KBM-7 (cell line): Measurements from ENCODE around the gene RAB26.
"Not testable (repeated sequence)": the region's sequence is repeated elsewhere in the genome, so short reads cannot be mapped to it uniquely, and the experiment has no call there.

Experiments used
- DNase-seq: peaks from one replicate; pipeline ENCODE4 v3.0.0-alpha.2; 2015
- in situ Hi-C: fragments of 300-500 bp; cut with MboI; formaldehyde crosslinking; loops from 2 replicates; pipeline ENCODE4 v1.14.3; 2020; ENCODE audit warnings: low sequenced_read_pairs, low pct_unique_long_range_greater_than_20kb, mixed read lengths

The RAB26 gene, protein sequence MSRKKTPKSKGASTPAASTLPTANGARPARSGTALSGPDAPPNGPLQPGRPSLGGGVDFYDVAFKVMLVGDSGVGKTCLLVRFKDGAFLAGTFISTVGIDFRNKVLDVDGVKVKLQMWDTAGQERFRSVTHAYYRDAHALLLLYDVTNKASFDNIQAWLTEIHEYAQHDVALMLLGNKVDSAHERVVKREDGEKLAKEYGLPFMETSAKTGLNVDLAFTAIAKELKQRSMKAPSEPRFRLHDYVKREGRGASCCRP

DNA sequence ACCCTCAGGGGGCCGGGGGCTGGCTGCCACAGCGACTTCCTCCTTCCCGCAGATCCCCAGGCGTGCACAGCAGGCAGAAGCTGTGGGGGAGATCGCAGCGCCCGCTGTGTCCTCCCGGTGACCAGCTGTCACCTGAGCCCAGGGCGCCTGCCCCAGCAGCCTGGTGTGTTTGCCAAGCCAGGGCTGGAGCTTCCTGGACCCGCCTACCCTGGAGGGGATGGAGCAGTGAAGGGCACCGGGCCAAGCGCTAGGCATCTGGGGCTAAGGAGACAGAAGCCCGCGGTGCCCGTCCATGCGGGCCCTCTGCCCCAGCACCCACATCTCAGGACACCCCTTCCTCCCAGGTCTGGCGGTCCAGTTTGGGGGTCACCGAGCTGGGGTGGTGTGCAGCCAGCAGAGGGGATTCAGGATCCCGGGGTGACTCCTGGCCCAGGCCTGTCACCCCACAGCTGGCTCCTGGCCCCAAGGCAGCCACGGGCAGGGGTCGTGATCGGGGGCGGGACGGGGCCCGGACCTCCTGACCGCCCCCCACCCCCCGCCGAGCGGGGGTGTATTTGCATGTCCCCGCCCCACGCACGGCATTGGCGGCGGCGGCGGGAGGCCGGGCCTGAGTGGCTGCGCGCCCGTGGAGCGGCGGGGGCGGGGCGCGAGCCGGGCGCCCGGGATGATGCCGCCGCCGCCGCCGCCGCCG lies at the start of gene RAB26:
Gene RAB26 (plus strand): TSS at position 645 of the 691 bp plus-strand sequence. CDS start 159 bp downstream, outside the sequence.
- in situ Hi-C loops = loop anchor here (10.0 kb wide), 1 partner anchor 123 kb away; the partner anchor contains the start of gene NHERF2
- DNase-seq = peak; percentile 71

DNA sequence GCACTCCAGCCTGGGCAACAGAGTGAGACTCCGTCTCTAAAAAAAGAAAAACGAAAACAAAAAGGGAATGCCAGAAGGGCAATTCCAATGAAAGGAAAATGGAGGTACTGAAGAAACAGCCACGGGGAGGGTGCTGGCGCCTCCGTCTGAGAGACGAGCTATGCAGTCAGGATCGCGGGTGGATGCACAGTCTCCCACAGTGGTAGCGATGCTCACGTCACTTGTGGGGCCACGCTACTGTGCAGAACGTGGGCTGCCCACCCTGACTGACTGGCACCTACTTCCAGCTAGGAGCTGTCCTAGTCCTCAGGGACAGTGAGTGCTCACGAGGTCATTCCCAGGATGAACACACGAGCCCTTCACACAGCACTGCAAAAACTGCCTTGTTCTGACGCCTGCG lies 46.8 kb upstream of the RAB26 start:
- DNase-seq, in situ Hi-C loops: not testable (repeated sequence)

DNA sequence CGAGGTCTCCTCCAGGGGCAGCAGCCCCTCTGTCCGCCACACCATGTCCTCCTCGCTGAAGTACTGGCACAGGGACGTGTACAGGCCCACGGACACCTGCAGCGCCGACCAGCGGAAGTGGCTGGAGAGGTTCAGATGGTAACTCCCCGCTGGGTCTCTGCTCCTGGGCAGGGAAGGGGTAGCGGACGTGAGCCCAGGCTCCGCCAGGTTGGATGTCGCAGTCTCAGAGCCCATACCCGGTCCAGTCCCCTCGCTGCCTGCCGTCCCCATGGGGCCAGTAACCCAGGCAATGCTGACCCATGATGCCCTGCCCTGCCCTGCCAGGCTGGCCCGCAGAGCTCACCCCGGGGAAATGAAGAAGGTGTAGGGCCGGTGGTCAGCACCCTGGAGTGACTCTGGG lies 46.0 kb upstream of the RAB26 start:
- in situ Hi-C loops = no loop called here

DNA sequence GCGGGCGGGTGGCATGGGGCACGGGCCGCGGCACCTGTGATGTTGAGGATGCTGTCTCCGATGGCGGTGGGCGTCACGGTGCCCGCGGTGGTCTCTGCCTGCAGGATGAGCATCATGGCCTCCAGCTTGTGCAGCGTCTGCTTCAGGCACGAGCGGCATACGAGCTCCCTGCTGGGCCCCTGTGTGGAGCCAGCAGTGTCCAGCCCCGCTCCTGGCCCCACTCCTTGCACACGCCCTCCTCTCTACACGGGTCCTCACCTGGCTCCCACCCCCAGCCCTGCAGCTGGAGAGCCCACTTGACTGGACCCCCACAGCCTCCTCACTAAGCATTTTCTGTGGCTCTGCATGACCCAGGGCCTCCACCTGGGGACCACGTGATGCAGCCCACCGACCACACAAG lies 44.0 kb upstream of the RAB26 start:
- DNase-seq, in situ Hi-C loops: not testable (repeated sequence)

More for the DNA sequence above, 46.0 kb upstream of the RAB26 start:
- DNase-seq = no peak

DNA sequence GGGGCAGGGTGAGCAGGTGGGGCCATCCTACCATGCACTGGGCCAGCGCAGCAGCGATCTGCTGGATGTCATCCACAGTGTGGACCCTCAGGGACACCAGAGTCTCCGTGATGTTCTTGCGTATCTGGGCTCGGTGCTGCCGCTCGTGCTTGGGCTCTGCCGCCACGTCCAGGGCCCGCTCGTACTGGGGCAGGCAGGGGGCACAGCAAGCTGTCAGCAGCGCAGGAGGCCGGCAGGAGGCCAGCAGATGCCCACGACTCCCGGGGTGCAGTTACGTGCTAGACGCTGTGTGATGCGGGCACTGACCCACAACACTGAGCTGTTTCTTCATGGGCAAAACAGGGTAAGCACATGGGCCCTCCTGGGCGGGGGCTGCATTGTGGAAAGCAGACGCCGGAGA lies 43.1 kb upstream of the RAB26 start:
- DNase-seq, in situ Hi-C loops: not testable (repeated sequence)

DNA sequence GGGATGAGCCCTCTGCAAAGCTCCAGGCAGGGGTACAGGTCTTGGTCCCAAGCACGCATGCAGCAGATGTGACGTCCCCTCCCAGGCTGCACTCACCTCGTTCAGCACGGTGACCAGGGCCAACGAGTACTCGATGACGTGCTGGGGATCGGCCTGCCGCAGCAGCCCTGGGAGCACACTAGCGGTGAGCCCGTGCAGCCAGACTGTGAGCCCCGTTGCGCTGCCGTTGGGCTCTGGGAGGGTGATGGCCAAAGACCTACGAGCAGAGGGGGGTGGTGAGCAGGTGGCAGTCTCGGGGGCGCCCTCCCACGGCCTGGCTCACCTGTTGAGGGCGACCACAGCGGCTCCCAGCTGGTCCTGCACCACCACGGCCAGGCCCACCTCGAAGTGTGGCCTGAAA lies 42.7 kb upstream of the RAB26 start:
- DNase-seq, in situ Hi-C loops: not testable (repeated sequence)

DNA sequence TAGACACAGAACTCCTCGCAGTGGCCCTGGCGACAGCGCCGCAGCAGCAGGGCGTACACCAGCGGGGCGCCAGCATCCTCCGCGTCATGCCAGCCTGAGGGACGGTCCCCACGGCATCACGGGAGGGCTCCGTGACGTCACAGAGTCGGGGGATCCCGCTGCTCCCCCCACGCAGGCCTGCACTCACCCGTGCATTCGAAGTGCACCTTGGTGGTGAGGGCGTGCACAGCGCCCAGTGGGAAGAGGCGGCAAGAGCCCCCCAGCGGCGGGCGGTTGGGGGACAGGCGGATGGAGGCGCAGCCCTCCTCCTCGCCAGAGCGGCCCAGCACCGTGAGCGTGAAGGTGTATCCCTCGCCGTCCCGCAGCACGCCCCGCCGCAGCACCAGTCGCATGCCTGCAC lies 42.2 kb upstream of the RAB26 start:
- in situ Hi-C loops, DNase-seq: not testable (repeated sequence)

DNA sequence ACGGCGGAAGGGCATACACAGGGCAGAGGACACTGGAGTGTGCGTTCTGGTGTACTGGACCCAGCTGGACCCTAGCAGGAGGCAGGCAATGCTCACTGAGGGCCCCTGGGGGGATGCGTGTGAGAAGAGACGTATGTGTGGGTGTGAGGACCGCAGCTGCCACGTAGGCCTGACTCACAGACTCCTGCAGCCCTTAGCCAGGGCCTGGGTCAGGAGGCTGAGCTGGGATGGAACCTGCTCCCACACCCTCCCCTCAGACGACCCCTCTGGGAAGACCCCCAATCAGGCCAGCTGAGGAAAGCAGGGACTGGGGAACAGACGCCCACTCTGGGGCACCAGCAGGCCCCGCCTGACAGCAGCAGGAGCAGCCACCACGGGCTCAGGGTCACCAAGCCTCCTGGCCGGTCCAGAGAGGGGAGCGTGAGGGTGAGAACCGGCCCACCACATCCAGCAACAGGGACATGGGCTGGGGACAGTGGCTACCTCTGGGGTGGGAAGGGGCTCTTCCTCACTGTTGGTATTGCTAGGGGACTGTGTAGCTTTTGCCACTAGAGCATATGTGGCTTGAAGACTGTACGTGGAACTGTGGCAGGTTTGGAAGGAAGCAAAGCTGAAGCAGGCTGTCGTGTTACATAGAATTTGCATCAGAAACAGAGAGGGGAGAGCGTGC lies 41.2 kb upstream of the RAB26 start:
- not testable (repeated sequence) for DNase-seq

DNA sequence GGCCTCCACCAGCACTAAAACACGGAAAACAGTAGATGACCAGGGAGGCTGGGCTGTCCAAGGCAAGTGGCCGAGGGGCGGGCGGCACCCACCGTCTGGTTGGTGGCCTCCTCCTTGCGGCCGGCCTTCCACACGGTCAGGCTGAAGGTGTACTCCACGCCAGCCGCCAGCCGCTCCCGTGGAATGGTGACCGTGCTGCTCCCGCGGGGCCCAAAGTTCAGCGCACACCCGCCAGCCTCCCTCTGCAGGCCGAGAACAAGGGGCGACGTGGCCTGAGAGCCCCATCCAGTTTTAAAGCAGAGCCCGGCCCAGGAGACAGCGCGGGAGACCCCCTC lies 40.7 kb upstream of the RAB26 start:
- in situ Hi-C loops, DNase-seq: not testable (repeated sequence)

More for the DNA sequence above, 41.2 kb upstream of the RAB26 start:
- in situ Hi-C loops = not testable (repeated sequence)

DNA sequence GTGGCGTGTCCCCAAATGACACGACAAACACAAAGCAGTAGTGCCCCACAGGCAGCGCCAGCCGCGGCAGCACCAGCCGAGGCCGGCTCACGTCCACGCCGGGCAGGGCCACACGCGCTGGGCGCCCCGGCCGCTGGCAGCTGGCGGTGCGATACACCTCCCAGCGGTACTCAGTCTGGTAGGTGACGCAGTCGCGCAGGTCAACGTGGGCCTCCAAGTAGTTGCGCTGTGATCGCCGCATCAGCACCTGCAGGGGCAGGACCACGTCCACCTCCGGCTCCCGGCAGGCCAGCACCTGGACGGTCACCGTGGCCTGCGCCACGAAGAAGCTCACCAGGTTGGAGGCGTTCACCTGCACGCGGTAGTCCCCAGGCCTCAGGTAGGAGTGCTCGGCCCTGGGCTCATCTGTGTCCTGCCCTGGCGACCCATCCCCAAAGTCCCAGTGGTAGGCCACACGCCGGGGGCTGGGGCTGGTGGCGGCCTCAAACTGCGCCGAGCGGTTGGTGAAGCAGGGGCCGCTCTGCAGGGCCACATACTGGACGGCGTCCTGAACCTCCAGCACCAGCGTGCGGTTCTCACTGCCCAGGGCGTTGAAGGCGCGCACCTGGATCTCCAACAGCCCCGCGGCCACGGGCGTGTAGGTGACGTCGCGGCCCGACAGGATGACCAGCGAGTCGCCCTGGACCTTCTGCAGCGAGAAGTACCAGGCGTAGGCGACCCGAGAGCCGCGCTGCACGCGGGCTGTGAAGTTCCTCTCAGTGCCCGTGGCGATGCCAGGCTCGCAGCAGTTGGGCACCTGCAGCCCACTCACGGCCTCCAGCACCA lies 39.8 kb upstream of the RAB26 start:
- DNase-seq, in situ Hi-C loops: not testable (repeated sequence)

DNA sequence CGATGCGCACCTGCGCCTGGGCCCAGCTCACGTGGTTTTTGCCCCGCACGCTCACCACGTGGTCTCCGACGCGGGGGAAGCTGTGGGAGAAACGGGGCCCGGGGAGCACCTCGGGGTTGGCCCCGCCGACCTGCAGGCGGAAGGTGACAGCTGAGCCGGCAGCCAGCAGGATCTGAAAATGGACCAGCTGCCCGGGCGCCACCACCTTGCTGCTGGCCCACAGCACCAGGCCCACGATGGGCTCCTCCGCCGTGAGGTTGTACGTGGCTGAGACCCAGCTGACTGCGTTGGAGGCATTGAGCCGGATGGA lies 39.2 kb upstream of the RAB26 start:
- in situ Hi-C loops, DNase-seq: not testable (repeated sequence)

DNA sequence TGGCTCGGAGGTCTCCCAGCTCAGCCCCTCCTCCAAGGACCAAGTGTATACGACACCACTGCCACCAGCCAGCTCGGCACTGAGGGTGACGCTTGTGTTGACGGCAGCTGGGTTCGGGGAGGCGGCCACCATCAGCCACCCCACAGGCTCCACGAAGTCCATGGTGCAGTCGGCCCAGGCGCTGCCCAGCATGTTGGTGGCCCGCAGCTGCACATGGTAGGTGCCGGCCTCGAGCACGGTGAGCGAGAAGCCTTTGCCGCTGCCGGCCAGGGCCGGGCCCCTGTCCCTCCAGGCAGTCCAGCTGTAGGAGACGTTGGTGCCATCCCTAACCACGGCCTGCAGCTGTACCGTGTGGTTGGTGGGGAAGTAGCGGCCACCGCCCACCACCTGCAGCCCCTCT lies 38.6 kb upstream of the RAB26 start:
- DNase-seq, in situ Hi-C loops: not testable (repeated sequence)

DNA sequence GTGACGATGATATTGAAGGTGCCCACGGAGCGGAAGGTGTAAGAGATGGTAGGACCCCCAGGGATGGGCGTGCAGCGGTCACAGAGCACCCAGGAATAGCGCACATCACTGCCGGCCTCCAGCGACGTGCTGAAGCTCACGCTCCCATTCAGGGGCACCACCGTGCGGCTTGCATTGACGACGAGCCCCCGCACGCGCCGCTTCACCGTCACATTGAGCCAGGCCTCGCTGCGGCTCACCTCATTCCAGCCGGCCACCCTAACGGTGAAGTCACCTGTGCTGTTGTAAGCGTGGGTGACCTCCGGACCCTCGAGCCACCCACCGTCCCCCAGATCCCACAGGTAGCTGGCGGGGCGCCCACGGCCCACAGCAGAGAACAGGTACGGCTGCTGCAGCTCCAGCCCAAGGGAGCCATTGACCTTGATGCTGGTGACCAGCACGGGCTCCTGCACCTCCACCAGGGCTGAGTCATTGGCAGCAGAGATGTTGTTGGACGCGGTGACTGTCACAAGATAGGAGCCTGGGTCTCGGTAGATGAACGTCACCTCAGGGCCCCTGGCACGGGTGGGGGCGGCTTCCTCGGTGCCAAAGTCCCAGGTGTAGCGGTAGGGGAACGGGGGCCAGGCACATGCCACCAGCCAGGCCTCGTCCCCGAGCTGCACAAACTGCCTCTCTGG lies 38.0 kb upstream of the RAB26 start:
- in situ Hi-C loops = not testable (repeated sequence)

DNA sequence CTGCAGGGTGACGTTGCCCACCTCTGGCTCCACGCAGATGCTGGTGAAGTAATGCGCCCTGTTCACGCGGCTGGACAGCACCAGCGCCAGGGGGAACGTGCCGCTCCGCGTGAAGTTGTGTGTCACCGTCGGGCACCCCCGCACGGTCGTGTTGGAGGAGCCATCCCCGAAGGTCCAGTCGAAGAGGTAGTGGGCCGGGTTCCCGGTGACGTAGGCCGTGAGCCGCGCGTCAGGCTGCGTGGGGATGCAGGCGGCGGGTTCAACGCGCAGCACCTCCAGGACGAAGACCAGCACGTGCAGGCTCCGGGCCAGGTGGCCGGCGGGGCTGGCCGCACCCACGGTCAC lies 37.4 kb upstream of the RAB26 start:
- DNase-seq, in situ Hi-C loops: not testable (repeated sequence)

More for the DNA sequence above, 38.0 kb upstream of the RAB26 start:
- DNase-seq = not testable (repeated sequence)

DNA sequence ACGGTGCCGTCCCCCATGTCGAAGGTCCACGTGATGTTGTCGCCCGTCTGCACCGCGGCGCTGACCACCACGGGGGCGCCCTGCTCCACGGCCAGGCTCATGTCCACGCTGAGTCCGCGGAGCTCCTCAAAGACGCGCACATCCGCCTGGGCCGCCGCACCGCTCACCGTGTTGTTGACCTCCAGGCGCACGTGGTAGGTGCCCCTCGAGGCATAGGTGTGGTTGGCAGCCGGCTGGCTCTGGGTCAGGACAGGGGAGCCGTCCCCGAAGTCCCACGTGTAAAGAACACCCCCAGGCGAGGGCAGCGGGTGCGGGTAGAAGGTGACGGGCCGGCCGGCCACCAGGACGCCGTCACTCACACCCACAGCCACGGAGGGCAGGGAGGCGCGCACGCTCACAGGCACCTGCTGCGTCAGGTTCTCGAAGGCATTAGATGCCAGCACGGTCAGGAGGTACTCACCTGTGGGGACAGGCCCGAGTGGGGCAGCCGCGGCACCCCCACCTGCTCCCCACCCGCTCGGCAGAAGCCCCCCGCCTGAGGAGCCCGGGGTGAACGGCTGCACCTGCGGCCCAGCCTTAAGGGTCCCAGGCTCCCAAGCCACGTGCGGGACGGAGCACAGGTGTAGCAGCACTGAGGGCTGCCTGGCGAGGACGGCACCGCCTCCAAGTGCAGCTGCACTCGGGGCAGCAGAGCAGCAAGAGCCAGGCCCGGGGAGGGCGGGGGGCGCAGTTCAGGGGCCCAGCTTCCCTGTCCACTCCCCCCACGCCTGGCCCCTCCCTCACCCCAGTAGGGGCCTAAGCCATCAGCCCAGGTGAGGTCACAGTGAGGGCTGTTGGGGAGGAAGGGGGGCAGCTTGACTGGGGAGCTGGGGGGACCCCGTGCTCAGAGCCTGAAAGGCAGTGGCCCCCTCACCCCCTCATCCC lies 36.8 kb upstream of the RAB26 start:
- in situ Hi-C loops, DNase-seq: not testable (repeated sequence)

DNA sequence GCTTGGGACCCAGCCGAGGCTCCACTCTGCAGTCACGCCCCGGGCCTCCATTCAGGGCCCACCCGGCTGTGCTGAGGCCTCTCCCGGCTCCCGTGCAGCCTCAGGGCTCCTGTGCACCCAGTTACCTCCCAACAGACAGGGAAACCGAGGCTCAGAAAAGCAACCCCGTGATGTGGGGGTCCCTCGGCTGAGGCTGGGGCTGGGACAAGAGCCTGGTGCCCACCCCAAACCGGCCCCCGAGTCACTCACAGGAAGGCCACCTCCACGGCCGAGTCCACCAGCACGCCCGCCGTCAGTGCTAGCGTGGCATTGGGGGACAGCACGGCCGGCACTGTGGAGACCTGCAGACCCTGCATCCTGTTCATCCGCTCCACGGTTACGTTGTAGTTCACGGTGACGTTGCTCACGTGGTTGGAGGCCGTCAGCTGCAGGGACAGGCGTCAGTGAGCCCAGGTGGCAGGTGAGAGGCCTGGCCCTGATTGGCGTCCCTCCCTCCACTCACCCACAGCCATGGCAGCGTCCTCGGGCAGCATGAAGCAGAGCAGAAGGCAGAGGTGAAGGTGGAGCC lies 35.8 kb upstream of the RAB26 start:
- in situ Hi-C loops = not testable (repeated sequence)

DNA sequence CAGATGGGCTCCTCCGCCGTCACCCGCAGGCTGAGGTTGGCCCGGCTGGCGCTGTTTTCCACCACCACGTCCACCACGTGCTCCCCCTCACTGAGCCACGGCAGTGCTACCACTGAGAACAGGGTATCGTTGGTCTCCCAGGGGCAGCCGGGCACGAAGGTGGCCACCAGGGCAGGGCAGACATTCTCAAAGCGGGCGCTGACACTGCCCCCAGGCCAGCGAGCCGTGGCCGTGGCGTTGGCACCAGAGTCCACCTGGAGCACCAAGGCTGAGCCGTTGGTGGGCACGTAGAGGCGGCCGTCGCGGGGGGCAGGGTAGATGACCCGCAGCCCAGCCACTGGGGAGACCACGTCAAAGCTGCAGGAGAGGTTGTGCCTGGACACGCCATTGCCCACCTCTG lies 34.2 kb upstream of the RAB26 start:
- DNase-seq, in situ Hi-C loops: not testable (repeated sequence)

More for the DNA sequence above, 35.8 kb upstream of the RAB26 start:
- not testable (repeated sequence) for DNase-seq
